ENCODE measurements around the gene OR52H1. TPM values are rescaled to one million over a fixed set of nuclear protein-coding genes. Genes with fewer than 3 reads are reported as not detected.
A peak's percentile ranks its signal among the peaks of the same experiment; 100 is the strongest.

The OR52H1 gene
- total RNA-seq, 2 donors from 2014 or later, result not detected

GRCh38 chr11:5557751-5558150 is 9.4 kb upstream of the OR52H1 start:
- WGBS, 2 experiments (ENCODE audit: insufficient coverage in 1 of 2, insufficient read length in 1 of 2), result 70 to 76% methylated on average over 3 of the region's 3 CpGs
- H3K4me3 ChIP-seq (ENCODE audit: low read length), result no peak overlapping the region
- H3K27ac ChIP-seq (ENCODE audit: low read depth, low read length), result no peak overlapping the region
- Mint-ChIP-seq H3K27me3 (ENCODE audit: insufficient read depth) (no peaks in the 10 kb centered on the region), H3K36me3 (ENCODE audit: low read depth) (no peaks in the 10 kb centered on the region), H3K27ac (no peak overlapping the region), H3K9me3 (no peaks in the 10 kb centered on the region), H3K4me1 (peaks cover 8% of the 10 kb centered on the region), H3K4me3 (no peak overlapping the region)
- no peaks in the 10 kb centered on the region for H3K27me3 ChIP-seq (ENCODE audit: control insufficient read depth, insufficient read depth, low read length, poor library complexity, severe bottlenecking)
- H3K36me3 ChIP-seq (ENCODE audit: control insufficient read depth, insufficient read depth, low read length), result no peaks in the 10 kb centered on the region
- TF ChIP-seq CTCF (conservative IDR thresholded peaks at IDR 0.05), result no peak
- no peak for DNase-seq
- H3K9ac ChIP-seq (ENCODE audit: extremely low read depth, low read length, poor library complexity, severe bottlenecking), result no peak overlapping the region
- no peaks in the 10 kb centered on the region for H3K9me3 ChIP-seq (ENCODE audit: control insufficient read depth, low read length)
- H3K4me1 ChIP-seq (ENCODE audit: control insufficient read depth, insufficient read depth, low read length), result no peaks in the 10 kb centered on the region

- Mint-ChIP-seq H3K27ac (no peak overlapping the region), H3K4me1 (peaks cover 8% of the 10 kb centered on the region), H3K9me3 (no peaks in the 10 kb centered on the region), H3K27me3 (ENCODE audit: insufficient read depth) (no peaks in the 10 kb centered on the region), H3K4me3 (no peak overlapping the region), H3K36me3 (ENCODE audit: low read depth) (no peaks in the 10 kb centered on the region)
- WGBS, 2 experiments (ENCODE audit: insufficient coverage in 1 of 2, insufficient read length in 1 of 2), result 86 to 94% methylated on average over 2 to 3 of the region's 3 CpGs
- DNase-seq, result no peak
- Histone ChIP-seq H3K9me3 (ENCODE audit: control insufficient read depth, low read length) (no peaks in the 10 kb centered on the region), H3K4me3 (ENCODE audit: low read length) (no peak overlapping the region), H3K27ac (ENCODE audit: low read depth, low read length) (no peak overlapping the region), H3K27me3 (ENCODE audit: control insufficient read depth, insufficient read depth, low read length, poor library complexity, severe bottlenecking) (no peaks in the 10 kb centered on the region), H3K36me3 (ENCODE audit: control insufficient read depth, insufficient read depth, low read length) (no peaks in the 10 kb centered on the region), H3K9ac (ENCODE audit: extremely low read depth, low read length, poor library complexity, severe bottlenecking) (no peak overlapping the region), H3K4me1 (ENCODE audit: control insufficient read depth, insufficient read depth, low read length) (no peaks in the 10 kb centered on the region)
- no peak for TF ChIP-seq CTCF (conservative IDR thresholded peaks at IDR 0.05)
Measured at GRCh38 chr11:5556596-5557188, 8.4 kb upstream of the OR52H1 start.

GRCh38 chr11:5553343-5553742 is 5.0 kb upstream of the OR52H1 start:
- H3K4me1 Mint-ChIP-seq, result peaks cover 8% of the 10 kb centered on the region
- H3K36me3 ChIP-seq (ENCODE audit: control insufficient read depth, insufficient read depth, low read length), result no peaks in the 10 kb centered on the region
- no peaks in the 10 kb centered on the region for H3K4me1 ChIP-seq (ENCODE audit: control insufficient read depth, insufficient read depth, low read length)
- H3K36me3 Mint-ChIP-seq (ENCODE audit: low read depth), result no peaks in the 10 kb centered on the region
- DNase-seq, result no peak
- no peaks in the 10 kb centered on the region for H3K9me3 ChIP-seq (ENCODE audit: control insufficient read depth, low read length)
- no peak overlapping the region for H3K27ac Mint-ChIP-seq
- H3K9ac ChIP-seq (ENCODE audit: extremely low read depth, low read length, poor library complexity, severe bottlenecking), result no peak overlapping the region
- TF ChIP-seq CTCF (conservative IDR thresholded peaks at IDR 0.05), result peak; percentile 60
- no peaks in the 10 kb centered on the region for H3K27me3 Mint-ChIP-seq (ENCODE audit: insufficient read depth)
- no peak overlapping the region for H3K4me3 ChIP-seq (ENCODE audit: low read length)
- H3K4me3 Mint-ChIP-seq, result no peak overlapping the region
- H3K27ac ChIP-seq (ENCODE audit: low read depth, low read length), result no peak overlapping the region
- no peaks in the 10 kb centered on the region for H3K9me3 Mint-ChIP-seq
- no peaks in the 10 kb centered on the region for H3K27me3 ChIP-seq (ENCODE audit: control insufficient read depth, insufficient read depth, low read length, poor library complexity, severe bottlenecking)
